Measurements from ENCODE around the gene LRP11. TPM values are rescaled to one million over a fixed set of nuclear protein-coding genes. Genes with fewer than 3 reads are reported as not detected.
"Not testable (repeated sequence)": the region's sequence is repeated elsewhere in the genome, so short reads cannot be mapped to it uniquely, and the experiment has no call there.

LRP11 gene
- total RNA-seq, 4 donors from 2014 or later, result 56.0 to 98.3 (median 78.4) TPM

DNA sequence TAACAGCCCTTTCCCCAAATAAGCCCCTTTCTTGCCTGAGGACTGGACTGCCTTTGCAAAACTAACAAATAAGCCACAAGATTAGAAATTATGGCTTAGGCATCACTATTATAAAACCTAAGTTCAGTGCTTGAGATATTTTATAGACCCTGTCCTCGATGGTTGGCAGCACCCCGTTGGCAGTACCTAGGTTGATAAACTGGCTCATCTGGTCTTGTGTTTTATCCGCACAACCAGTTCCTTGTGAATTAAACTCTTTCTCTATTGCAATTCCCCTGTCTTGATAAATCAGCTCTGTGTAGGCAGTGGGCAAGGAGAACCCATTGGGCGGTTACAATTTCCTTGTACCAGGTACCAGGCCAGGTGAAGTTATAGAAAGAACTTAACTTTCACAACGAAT lies 6.6 kb downstream of the LRP11 start:
- WGBS, 2 donors, result 59 to 63% methylated on average over 5 of the region's 5 CpGs
- TF ChIP-seq, protein P1, sequence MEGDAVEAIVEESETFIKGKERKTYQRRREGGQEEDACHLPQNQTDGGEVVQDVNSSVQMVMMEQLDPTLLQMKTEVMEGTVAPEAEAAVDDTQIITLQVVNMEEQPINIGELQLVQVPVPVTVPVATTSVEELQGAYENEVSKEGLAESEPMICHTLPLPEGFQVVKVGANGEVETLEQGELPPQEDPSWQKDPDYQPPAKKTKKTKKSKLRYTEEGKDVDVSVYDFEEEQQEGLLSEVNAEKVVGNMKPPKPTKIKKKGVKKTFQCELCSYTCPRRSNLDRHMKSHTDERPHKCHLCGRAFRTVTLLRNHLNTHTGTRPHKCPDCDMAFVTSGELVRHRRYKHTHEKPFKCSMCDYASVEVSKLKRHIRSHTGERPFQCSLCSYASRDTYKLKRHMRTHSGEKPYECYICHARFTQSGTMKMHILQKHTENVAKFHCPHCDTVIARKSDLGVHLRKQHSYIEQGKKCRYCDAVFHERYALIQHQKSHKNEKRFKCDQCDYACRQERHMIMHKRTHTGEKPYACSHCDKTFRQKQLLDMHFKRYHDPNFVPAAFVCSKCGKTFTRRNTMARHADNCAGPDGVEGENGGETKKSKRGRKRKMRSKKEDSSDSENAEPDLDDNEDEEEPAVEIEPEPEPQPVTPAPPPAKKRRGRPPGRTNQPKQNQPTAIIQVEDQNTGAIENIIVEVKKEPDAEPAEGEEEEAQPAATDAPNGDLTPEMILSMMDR (IDR thresholded peaks at IDR 0.05), result no peak
- TF ChIP-seq POLR2A (IDR thresholded peaks at IDR 0.05), result no peak
- intact Hi-C loops (cut with DNase I; ENCODE audit: low total_unique reads), result no loop called here
- H3K4me3 ChIP-seq (ENCODE audit: low read depth, poor library complexity, severe bottlenecking), result no peak overlapping the region
- no peak for DNase-seq (ENCODE audit: low spot score in 2 of 2)

DNA sequence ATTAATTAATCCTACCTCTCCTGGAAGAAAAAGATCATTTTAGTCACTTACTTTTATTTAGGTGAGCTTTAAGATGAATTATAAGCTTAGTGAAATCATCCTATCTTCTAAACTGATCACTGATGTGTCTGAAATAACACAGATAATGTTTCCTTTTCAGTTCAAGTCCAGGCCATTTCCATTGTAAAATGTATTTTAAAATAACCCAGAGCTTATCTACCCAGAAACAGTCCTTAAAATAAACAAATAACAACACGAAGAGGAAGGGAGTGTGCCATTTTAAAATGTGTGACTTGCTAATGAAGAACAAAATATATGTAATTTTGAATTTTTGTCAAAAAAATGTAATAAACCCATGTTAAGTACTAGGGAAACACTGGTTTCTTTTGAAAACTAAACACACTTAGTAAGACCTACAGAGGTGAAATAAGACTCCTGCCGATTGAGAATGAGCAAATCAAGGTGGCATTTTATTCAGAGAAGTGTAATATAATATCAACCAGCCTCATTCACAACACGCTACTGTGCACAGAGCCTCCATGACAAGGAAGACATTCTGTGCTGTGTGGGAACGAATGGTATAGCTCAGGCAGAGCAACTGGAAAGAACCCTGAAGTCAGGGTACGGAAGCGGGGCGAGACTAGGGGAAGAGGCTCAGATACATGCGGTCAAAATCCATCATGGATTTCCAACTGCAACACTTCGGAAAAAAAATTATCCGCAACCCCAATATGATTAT lies 7.7 kb downstream of the LRP11 start:
- no peak for TF ChIP-seq POLR2A (IDR thresholded peaks at IDR 0.05)
- TF ChIP-seq, protein P1 (IDR thresholded peaks at IDR 0.05), result no peak
- WGBS, 2 donors, result 91% methylated on average over 10 of the region's 10 CpGs
- no peak for DNase-seq (ENCODE audit: low spot score in 2 of 2)
- H3K4me3 ChIP-seq (ENCODE audit: low read depth, poor library complexity, severe bottlenecking), result no peak overlapping the region
- intact Hi-C loops (cut with DNase I; ENCODE audit: low total_unique reads), result no loop called here

DNA sequence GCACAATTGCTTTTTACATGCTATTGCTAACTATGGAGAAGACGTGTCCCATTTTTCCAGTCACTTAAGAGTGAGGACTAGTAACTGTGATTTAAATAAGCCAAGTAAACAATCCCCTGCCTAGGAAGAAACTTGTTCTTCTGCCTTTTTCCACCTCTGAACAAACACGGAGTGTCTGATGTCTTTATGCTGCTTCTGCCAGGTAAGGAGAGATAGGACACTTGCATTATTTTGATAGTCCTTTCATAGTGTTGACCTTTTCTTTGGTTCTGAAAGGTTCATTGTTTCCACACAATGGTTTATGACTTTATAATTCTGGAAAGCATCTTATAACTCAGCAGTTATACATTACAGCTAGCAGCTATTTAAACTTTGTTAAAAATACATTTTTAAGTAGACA lies 8.4 kb downstream of the LRP11 start:
- intact Hi-C loops (cut with DNase I; ENCODE audit: low total_unique reads), result no loop called here
- no peak for TF ChIP-seq POLR2A (IDR thresholded peaks at IDR 0.05)
- TF ChIP-seq, protein P1 (IDR thresholded peaks at IDR 0.05), result no peak
- H3K4me3 ChIP-seq (ENCODE audit: low read depth, poor library complexity, severe bottlenecking), result no peak overlapping the region
- DNase-seq (ENCODE audit: low spot score in 2 of 2), result no peak
- WGBS, 2 donors, result 54 to 55% methylated on average over 2 of the region's 2 CpGs

DNA sequence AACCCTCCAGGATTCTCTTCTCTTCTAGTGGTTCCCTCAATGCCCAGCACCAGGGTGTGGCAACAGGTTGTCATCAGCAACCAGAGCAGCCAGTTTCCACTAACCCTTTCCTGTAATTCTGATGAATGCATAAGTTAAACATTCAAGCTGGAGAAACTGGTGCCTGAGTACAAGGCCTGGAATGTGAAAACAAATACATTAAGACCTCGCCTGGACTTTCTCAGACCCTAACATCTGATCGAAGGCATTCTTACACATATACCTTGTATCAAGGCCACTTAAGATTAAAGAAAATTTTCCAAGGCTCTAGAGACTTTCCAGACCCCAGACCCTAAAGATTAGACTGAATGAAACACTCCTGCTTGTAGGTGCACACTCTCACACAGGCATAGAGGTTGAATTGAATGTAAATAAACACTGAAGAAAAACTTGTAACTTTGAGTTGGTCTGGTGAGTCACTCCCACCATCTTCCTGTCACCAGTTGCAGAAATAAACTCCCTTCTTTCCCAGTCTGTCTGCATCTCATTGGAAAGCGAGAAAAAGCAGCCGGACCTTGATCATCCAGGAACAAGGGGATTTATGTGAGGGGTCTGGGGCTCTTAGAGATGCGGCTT lies 9.0 kb downstream of the LRP11 start:
- intact Hi-C loops (cut with DNase I; ENCODE audit: low total_unique reads), result no loop called here
- no peak for DNase-seq (ENCODE audit: low spot score in 2 of 2)
- TF ChIP-seq, protein P1 (IDR thresholded peaks at IDR 0.05), result no peak
- no peak for TF ChIP-seq POLR2A (IDR thresholded peaks at IDR 0.05)
- 73 to 74% methylated on average over 5 of the region's 5 CpGs for WGBS, 2 donors
- no peak overlapping the region for H3K4me3 ChIP-seq (ENCODE audit: low read depth, poor library complexity, severe bottlenecking)

DNA sequence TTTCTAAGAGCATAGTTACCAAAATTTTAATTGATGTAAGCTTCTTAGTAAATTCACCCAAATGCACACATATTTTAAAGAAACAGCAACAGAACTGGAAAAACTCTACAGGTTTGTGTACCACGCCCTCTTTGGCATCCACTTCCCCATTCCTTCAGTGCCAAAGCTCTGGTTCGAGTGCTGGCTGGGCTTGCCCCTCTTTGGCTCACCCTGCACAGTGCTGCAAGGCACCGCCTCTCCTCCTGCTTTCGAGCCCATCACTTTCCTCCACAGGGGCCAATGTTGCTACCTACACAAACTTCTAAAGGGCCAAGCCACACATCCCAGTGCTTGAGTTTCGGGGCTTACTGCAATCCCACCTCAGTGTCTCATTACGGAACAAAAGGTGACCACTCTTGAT lies 9.6 kb downstream of the LRP11 start:
- DNase-seq (ENCODE audit: low spot score in 2 of 2), result peak in 1 of 2 donors; percentile 54
- 34 to 40% methylated on average over 6 of the region's 6 CpGs for WGBS, 2 donors
- TF ChIP-seq POLR2A (IDR thresholded peaks at IDR 0.05), result no peak
- TF ChIP-seq, protein P1 (IDR thresholded peaks at IDR 0.05), result no peak
- no peak overlapping the region for H3K4me3 ChIP-seq (ENCODE audit: low read depth, poor library complexity, severe bottlenecking)
- intact Hi-C loops (cut with DNase I; ENCODE audit: low total_unique reads), result no loop called here

DNA sequence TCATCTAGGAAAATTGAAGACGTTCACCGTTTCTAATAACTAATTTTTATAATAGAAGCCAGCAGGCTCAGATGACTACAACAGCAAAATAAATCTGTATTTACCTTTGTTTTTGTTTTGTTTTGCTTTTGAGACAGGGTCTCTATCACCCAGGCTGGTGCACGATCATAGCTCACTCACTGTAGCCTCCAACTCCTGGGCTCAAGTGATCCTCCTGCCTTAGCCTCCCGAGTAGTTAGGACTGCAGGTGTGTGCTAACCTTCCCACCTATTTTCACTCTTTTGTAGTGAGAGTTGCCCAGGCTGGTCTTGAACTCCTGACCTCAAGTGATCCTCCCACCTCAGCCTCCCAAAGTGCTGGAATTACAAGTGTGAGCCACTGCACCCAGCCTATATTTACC lies 10.1 kb downstream of the LRP11 start:
- intact Hi-C loops (cut with DNase I; ENCODE audit: low total_unique reads); H3K4me3 ChIP-seq (ENCODE audit: low read depth, poor library complexity, severe bottlenecking); DNase-seq (ENCODE audit: low spot score in 2 of 2): not testable (repeated sequence)
- WGBS, 2 donors, result 90 to 91% methylated on average over 4 of the region's 4 CpGs

Data from lower leg skin (tissue), 4 donors.